NCI-H1436 treated with DMSO at 0.1 percent for 48 hours (cell line): Measurements from ENCODE around the gene GTF3C1.

Experiments used
- DNase-seq: peaks from one replicate; lab custom pipeline; 2025; lab: John Stamatoyannopoulos, UW

The GTF3C1 gene

DNA sequence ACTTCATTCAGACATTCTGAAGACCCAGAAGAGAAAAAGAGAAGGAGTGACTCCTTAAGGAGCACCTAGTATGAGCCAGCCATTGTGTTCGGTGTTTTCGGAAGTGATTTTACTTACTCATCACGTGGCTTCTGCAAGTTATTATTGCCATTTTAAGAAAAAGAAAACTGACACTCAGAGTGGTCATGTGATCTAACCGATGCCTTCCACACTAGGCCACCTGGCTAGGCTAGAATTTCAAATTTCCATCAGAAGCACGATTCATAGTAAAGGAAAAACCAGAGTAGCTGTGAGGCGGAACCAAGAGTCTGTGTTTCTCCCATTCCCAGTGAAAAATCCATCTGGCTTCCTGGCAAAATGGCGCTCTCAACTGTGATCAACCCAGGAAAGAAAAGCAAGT, 32.0 kb downstream of the GTF3C1 start:
- no peak for DNase-seq

DNA sequence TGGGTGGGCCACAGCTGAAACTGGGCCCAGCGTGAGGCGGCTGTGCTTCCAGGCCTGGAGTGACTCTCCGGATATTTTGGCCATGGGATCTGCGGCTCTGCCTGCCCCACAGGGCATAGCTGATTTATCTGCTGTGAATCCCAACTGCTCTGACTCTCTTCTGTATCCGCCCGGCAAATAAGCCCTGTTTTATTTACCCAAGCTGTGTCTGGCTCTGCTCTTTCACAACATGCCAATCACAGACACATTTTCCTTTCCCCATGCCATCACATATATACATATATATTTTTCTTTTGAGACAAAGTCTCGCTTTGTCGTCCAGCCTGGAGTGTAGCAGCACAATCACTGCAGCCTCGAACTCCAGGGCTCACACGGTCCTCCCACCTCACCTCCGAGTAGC, 33.3 kb downstream of the GTF3C1 start:
- no peak for DNase-seq

DNA sequence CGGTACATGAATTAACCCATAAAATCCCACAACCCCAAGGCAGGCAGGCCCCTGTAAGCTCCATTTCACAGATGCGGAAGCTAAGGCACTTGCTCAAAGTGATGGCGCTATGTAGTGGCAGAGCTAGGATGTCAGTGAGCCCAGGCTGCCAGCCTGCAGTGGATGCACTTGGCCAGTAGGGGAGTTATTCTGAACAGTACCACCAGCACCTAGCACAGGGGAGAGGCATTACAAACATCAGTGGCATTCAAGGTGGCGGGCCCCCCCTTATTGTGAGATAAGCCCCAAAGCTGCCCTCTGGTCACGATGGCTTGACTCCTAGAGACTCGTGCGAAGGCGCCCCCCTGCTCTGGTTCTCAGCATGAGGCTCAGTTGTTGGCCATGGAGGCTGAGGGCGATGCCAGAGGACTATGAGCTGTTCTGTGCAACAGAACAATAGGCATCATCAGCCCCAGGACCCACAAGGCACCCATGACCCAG, 33.8 kb downstream of the GTF3C1 start:
- DNase-seq, result no peak

DNA sequence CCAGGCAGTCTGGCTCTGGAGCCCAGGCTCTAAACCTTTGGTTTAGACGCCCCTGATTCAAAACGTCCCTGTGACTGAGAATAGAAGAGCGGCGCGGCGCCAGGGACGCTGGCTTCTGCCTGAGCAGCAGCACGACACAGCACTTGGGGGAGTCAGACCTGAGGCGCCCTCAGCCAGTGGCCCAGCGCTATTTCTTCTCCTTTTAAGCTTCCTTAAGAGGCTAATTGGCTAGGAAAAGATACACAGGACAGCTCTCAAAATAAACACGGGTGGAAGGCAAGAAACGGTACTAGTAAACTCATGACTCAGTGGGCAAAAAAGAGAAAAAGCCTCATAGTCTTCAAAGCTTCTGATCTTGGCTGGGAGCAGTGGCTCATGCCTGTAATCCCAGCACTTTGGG, 34.9 kb downstream of the GTF3C1 start:
- DNase-seq, result no peak

DNA sequence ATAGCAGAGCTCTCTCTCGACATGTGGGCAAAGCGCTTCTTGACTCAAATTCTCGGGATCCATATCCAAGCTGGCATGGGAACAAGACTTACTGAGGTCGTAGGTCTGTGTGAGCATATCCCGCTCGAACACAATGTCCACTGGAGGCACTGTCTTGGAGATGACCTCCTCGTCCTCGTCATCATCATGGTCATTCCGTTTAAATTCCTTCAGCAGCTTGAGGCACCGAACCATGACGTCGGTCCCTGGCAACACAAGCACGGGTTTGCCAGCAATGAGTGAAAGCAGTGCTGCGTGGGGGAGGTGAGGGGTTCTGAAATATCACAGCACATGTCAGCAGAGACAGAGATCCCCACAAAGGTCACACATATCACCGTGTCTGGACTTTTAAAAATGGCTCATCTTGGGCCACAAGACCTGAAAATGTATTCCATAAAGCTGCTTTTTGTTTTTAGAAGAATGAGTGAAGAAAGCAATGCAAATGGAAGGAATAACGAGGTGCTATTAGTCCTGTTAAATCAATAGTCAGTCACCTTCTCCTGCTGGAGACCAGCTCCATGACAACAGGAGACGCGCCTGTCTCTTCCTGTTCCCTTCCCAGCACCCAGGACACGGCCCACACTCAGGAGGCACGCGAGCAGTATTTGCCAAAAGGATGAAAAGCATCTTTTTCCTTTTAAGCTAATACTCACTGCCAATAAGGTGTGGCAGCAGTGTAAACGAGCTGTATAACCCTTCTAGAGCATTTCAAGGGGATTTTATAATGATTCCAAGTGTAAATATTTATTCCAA, 37.9 kb downstream of the GTF3C1 start:
- no peak for DNase-seq

DNA sequence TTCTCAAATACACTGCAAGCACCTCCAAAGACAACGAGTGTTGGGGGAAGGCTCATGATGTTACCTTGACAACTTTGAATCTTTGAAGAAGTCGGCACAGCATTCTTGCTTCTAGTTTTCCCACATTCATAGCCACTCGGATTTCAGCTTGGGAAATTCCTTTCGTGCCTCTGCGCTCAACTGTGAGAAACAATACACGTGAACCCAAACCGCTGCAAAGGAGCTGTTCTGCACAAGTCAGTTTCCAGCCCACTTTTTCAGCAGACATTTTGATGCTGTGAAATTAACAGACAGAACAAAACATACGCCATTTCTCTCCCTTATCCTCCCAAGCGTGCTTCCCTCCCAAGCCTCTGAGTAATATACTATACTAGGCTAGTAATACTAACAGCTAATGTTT, 41.2 kb downstream of the GTF3C1 start:
- no peak for DNase-seq

DNA sequence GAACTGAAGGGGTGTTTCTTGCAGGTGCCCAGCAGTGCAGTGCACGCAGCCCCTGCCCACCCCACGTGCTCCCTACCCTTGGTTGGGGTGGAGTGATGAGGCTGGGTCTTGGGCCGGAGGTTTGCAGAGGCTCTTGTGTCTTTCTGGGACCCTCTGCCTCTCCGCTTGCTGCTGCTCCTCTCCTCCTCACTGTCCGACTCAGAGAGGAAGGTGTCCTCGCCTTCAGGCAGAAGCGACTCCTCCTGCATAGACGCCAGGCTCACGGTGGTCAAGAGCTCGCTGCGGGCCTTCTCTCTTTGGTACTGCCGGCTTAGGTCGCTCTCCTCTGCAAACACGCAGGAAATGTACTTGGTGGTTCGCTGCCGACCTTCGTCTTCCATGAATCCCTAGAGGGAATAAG, 42.9 kb downstream of the GTF3C1 start:
- DNase-seq, result no peak

DNA sequence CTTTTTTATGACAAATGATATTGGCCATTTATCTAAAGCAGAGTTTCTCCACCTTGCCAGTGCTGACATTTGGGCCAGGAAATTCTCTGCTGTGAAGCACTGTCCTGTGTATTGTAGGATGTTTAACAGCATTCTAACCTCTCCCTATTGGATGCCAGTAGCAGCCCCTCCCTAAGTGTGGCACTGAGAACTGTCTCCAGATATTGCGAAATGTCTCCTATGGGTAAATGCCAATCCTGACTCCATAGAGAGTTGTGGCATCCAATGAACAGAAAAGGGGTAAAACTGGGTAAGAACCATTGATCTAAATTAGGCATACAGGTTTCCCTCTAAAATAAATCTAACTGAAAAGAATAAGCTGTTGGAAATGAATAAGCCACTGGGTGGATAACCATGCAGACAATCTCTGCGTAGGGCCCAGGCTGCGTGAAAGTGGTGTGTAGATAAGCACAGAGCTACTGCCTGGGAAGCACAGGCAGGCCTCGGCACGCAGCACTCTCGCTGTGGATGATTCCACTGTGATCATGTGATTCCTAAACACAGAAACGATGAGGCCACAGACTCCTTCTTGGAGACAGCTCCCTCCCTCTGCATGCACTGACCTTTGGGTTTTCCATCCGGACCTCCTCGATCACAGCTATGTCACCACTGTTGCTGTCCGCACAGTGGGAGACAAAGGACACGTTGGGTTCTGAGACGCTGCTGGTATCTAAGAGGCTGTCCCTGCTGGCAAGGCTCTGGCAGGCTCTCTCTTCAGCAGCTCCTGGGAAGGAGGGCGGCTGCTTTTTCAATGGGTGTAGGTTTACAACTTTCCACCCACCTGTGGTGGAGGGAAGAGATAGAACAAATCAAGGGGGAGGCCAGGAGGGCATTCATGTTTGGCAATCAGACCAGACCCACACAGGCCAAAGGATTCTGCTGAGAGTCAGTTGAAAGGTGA, 44.1 kb downstream of the GTF3C1 start:
- DNase-seq, result no peak

DNA sequence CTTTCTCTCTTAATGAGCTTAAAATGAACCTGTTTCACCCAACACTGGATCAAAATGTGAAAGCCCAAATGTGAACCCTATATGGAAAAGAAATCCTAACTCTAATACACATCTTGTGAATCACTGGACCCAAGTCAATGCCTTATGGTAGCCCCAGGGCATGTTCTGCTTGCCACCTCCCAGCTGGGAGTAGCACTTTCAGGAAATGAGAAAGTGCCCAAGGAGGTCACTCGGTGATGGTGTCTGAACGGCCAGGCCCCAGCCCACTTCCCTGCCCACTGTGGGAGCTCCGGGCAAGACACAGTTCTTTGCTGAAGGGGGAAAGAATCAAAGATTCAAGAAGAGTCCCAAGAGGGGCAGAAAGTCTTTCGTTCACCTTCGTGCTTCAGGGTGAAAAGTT, 46.1 kb downstream of the GTF3C1 start:
- DNase-seq, result no peak

DNA sequence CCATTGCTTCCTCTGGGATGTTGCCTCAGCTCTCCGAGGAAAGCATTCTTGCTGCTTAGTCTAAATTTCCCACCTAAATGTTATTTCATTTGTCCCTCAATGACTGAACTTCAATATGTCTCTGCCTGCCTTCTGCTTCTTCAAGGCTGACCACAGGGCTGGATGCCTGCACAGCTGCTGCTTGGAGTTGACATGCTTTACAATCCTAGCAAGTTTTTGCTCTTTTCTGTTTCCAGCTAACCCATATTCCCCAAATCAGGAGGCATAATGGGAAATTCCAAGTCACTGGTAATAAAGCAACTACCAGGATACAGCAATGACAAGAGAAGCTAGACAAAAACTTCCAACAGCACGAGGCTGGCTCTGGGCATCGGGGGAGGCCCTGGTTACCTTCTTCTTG, 48.9 kb downstream of the GTF3C1 start:
- no peak for DNase-seq

DNA sequence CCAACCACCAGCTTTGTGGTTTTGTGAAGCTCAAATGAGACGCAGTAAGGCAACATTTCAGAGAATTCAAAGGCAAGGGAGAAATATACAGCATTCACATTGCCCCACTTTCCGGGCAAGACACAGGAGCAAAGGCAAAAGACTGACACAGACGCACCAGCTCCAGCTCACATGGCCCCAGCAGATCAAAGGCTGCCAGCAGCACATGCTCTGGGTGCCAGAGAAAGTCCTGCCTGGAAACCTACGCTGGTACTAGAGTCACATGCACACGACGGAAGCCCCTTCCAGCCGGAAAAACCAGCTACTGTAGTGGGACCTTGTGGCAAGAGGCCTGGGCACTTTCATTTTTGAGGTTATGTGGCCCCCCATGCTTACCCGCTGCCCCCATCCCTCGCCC, 50.1 kb downstream of the GTF3C1 start:
- no peak for DNase-seq

DNA sequence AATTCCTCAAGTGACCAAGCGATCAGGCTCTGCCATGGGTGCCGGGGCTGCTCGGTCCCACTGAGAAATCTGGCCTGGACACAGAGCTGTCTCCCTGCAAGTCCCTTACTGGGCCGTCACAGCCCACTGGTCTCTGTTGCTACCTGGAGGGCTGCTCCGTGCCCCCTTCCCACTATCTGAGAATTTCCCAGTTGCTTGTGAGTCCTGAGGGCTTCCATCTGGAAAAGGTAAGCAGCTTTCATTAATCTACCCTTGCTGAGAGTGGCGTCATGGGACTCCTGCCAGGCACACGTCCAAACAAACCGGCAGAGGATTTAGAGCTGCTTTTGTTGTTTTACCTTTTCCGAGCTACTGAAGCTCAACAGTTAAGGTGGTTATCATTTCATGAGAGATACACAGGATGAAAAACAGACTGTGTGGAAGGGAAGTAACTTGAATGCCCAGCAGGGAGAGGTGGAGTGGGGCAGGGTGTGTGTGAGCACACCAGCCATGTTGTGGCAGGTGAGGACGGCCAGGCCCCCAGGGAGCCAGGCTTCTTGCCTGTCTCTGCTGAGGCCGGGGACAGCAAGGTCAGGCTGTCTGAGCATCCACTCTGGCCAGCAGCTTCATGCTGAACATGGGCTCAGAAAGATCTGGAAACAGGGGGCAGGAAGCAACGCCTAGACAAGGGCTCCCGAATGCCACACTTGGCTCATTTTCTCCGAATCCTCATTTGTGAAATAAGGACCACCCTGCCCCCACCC, 50.6 kb downstream of the GTF3C1 start:
- DNase-seq, result no peak

DNA sequence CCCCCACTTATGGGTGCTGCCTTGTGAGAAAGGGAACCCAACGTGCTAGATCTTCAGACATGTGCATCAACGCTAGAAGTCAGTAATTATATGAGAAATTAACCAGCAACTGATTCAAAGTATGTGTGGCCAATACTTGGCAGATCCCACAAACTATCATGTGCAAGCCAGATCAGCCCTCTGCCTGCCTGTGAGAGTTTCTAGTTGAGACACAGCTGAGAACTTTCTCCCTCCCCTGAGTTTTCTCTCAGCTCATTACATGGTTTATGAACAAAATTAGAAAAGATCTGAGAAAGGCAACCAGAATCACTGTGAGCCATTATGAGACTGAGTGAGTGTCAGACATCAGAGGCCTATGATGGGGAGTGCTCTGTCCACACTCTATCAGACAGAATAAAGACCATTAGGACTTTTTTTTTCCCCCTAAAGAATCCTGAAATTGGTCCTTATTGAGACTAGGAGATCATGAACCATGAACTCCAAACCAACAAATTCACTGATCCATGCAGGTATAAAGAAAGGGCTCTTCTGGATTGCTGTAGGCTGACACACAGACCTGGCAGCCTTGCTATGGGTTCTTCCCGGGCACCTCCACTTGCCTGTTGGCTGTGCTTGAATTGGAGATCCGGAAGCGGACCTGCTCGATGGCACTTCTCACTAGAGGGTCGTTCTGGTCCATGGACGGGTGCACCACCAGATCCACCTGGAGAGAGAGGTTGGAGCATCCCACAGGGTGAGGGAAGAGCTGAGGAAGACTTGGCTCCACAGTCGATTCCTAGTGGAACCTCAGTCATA, 51.5 kb downstream of the GTF3C1 start:
- no peak for DNase-seq

DNA sequence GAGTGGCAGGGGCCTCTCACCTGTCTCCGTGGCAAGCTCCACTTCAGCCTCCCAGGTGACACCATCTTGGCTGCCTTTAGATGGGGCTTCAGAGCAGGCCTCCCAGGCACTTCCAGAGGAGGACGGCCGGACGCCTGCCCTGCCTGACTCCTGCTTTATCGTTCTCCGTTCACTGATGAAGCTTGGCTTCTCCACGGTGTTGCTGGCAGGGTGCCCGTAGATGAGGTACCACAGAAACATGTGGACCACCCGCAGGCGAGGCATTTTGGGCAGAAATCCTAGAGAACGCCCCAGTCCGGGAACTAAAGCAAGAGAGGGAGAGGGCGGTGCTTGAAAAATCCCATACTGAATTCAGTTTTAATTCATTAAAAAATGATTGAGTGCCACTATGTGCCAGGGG, 54.5 kb downstream of the GTF3C1 start:
- no peak for DNase-seq

DNA sequence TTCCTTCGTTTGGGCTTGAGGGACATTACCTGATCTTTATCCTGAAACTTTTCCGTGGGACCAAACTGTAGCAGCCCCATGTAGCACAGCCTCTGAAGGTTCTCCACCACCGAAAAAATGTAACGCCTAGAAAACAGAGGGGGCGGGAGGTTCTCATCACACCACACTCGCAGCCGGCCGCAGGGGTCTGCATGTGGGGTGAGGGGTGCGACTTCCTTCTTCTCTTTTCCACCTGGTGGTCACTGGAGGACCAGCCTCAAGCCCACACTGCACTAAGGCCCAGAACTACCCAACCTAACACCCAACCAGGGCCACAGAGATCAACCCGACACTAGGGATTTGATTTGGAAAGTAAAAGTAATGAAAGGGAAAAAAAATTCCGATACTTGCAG, 57.1 kb downstream of the GTF3C1 start:
- DNase-seq, result no peak

DNA sequence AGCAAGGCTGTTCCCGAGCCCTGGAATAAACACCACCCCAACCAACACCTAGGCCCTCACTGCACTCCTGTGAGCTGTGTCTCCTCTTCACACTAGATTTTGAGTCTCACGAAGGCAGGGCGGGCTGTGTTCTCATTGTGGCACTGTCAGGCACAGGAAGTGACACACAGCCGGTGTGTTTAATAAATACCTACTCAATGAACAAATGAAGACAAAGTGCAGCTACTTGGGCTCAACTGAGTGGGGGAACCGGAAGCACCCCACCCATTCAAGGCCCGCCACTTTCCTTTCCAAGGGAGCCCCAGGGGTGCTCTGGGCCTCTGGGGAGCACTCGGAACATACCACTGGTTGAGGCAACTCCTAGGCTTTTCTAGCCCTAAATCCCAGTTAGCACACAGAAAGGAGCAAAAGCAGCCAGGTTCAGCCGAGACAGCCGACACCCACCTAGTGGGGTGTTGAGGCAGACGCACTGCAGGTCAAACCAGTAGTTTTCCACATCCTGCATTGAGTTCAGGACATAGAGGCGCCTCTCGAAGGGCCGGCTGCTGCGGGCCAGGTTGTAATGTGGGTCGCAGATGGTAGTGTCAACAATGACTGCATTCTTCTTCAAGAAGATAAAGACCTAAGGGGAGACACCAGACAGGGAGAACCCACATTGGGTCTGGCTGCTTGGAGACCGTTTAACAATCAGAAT, 57.7 kb downstream of the GTF3C1 start:
- peak; percentile 36 for DNase-seq

DNA sequence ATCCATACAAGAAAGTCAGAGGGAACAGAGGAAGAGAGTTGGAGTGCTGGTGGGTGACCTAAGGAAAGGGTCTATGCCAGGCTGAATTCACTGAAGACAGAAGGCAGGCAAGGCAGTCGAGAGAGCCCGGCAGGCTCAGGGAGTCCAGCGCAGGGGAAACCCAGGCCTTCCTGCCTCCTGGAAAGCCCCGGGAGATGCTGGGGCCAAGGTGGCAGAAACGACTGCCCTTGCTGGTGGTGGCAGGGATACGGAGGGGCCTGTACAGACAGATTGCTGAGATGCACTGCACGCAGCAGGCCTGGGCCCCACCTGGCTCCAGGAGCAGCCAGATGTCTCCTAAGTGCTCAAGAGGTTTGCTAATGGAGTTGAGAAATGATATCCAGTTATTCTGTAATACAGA, 59.8 kb downstream of the GTF3C1 start:
- DNase-seq, result no peak

DNA sequence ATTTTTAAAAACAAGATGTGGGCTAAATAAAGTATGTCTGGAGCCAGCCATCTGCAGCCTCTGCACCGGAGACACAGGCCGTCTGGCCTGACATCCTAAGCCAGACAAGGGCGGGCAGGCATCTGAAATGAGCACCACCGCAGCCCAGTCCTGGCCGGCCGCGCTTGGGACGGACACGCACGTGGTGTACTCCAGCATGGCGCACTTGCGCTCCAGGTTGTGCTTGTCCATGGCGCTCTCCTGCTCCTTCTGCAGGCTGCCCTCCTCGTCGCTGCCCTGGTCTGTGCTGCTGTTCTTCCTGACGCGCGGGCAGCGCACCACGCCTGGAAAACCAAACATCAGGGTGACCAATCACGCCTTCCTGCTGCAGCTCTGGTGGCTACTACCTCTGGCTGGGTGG, 60.3 kb downstream of the GTF3C1 start:
- DNase-seq, result no peak

DNA sequence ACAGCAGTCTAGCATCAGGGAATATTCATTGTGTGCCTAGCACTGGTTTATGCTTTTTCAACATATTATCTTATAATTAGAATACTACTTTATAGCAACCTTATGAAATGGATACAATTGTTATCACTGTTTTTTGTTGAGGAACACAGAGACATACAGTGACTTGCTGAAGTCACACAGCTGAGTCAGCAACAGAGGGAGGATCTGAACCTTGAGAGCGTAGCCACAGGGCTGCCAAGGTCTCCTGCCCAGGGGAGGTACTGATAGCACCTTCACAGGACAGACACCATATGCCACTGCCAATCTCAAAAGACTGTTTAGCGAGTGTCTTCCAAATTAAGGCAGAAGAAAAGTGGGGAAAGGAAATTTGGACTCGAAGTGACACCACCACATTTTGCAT, 63.0 kb downstream of the GTF3C1 start:
- DNase-seq, result no peak

DNA sequence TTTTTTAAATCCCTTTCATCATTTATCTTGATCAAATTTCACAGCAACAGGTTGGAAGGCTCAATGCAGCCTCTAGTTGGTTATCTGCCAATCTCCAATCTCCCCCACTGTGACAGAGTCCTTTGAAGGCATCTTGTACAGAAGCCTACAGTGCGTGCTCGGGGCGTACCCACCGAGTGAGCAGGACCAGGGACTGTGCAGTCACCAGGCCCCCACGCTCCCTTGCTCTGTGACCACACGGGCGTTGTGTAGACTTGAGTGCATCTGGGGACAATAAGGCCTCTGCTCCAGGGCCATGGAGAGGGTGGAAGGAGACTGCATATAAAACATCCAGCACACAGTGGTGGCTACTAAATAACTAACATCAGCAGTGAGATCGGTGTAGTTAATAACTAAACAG, 63.4 kb downstream of the GTF3C1 start:
- no peak for DNase-seq

DNA sequence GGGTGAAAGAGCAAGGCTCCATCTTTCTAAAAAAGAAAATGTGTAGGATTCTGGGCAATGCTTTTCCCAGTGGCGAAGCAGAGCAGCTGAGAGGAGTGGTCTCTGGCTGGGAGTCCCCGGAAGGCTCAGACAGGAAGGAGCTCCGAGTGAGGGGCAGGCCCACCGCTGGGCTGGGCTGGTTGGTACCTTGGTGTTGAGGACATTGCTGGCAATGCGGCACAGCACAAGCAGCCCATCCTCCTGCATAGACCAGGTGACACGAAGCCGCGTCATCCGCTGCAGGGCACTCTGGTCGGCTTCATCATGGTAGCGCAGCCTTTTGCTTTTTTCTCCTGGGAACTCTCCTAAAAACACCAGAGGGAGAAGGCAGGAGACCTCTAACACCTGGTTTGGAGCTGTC, 63.9 kb downstream of the GTF3C1 start:
- DNase-seq, result no peak
